Stimulated activated CD4-positive, alpha-beta T cell treated with anti-CD3 and anti-CD28 coated beads, Interleukin-15, amount 100 ng/mL, for 1 hour (primary cell): ENCODE measurements around the gene ING3.

Experiments used
- DNase-seq, 2 donors: peaks; one replicate each; pipeline ENCODE4 v3.0.0-alpha.2; 2020; ENCODE audit warnings: low read depth in 1 of 2, low spot score in 1 of 2

The ING3 gene

DNA sequence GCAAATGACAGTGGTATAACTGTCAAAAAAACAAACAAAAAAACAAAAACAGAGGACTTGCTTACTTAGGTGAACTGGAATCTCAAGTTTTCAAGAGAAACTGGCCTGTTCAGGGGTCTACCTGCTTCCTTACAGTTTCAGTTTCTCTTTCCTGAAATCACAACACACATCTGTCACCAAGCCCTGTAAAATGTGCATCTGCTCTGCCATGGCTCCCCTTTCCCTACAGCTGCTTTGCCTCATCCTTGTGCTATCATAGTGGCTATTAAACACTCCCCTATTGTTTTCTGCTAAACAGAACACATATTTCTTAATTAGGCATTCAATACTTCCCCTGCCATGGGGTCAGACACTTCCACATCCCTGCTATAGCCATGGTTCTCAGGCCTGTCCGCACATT is 75.6 kb downstream of the ING3 start:
- DNase-seq, result no peak

DNA sequence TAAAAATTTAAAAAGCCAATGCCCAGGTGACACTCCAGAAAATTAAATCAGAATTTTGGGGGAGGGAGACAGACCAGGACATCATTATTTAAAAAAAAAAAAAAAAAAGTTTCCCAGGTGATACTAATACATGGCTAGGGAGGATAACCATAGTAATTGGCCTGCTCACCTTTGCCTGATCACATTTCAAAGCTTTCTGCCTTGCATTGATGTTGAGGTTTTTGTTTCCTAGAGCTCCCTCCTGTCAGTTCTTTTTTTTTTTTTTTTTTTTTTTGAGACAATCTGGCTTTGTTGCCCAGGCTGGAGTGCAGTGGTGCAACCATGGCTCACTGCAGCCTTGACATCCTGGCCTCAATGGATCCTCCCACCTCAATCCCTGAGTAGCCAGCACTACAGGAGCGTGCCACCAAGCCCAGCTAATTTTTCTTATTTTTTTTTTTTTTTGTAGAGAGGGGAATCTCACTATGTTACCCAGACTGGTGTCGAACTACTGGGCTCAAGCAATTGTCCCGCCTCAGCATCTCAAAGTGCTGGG is 76.1 kb downstream of the ING3 start:
- no peak for DNase-seq
